SKM-1 (cell line): ENCODE data around the gene CSTF3.
A peak's percentile ranks its signal among the peaks of the same experiment; 100 is the strongest.
"Not testable (repeated sequence)": the region's sequence is repeated elsewhere in the genome, so short reads cannot be mapped to it uniquely, and the experiment has no call there.

Experiments
- DNase-seq: peaks from one replicate; lab custom pipeline; 2025; ENCODE audit not compliant: unreplicated experiment; lab: John Stamatoyannopoulos, UW

Gene CSTF3

GRCh38 chr11:33089776-33090175, 71.5 kb downstream of the CSTF3 start:
- no peak for DNase-seq

- no peak for DNase-seq
These were observed 75.3 kb downstream of the CSTF3 start for GRCh38 chr11:33086017-33086416.

- DNase-seq = no peak
These were observed 77.4 kb downstream of the CSTF3 start for GRCh38 chr11:33083918-33084317.

- DNase-seq = no peak
These were observed 88.8 kb downstream of the CSTF3 start for GRCh38 chr11:33072465-33072864.

- DNase-seq = no peak
These were observed 92.5 kb downstream of the CSTF3 start for GRCh38 chr11:33068611-33069340.

GRCh38 chr11:33067294-33067693, 94.0 kb downstream of the CSTF3 start:
- no peak for DNase-seq

- DNase-seq = peak; percentile 18
These were observed 95.7 kb downstream of the CSTF3 start for GRCh38 chr11:33065445-33066178.

GRCh38 chr11:33064866-33065265, 96.4 kb downstream of the CSTF3 start:
- no peak for DNase-seq

GRCh38 chr11:33064033-33064825, 97.1 kb downstream of the CSTF3 start:
- peak; percentile 32 for DNase-seq

- peak; percentile 44 for DNase-seq
These were observed 97.9 kb downstream of the CSTF3 start for GRCh38 chr11:33063326-33063881.

GRCh38 chr11:33062137-33062536, 99.1 kb downstream of the CSTF3 start:
- no peak for DNase-seq

GRCh38 chr11:33060271-33060670, 101.0 kb downstream of the CSTF3 start:
- no peak for DNase-seq

GRCh38 chr11:33059331-33060007, 101.8 kb downstream of the CSTF3 start:
- no peak for DNase-seq

GRCh38 chr11:33057284-33057683, 104.0 kb downstream of the CSTF3 start:
- DNase-seq = no peak

GRCh38 chr11:33055375-33055774, 105.9 kb downstream of the CSTF3 start:
- no peak for DNase-seq

GRCh38 chr11:33052231-33052630, 109.0 kb downstream of the CSTF3 start:
- DNase-seq = peak; percentile 36

GRCh38 chr11:33049565-33050408, 111.5 kb downstream of the CSTF3 start:
- not testable (repeated sequence) for DNase-seq

GRCh38 chr11:33048701-33049100, 112.6 kb downstream of the CSTF3 start:
- not testable (repeated sequence) for DNase-seq

GRCh38 chr11:33045551-33046255, 115.6 kb downstream of the CSTF3 start:
- no peak for DNase-seq
